Stimulated activated CD8-positive, alpha-beta memory T cell treated with anti-CD3 and anti-CD28 coated beads, Interleukin-15, amount 100 ng/mL, for 4 hours (primary cell): Measurements from ENCODE around the gene RPL18.

ENCODE experiments used
- DNase-seq, 2 donors: peaks; one replicate each; pipeline ENCODE4 v3.0.0-alpha.2; 2020; ENCODE audit warnings: low read depth in 2 of 2

RPL18 gene

DNA sequence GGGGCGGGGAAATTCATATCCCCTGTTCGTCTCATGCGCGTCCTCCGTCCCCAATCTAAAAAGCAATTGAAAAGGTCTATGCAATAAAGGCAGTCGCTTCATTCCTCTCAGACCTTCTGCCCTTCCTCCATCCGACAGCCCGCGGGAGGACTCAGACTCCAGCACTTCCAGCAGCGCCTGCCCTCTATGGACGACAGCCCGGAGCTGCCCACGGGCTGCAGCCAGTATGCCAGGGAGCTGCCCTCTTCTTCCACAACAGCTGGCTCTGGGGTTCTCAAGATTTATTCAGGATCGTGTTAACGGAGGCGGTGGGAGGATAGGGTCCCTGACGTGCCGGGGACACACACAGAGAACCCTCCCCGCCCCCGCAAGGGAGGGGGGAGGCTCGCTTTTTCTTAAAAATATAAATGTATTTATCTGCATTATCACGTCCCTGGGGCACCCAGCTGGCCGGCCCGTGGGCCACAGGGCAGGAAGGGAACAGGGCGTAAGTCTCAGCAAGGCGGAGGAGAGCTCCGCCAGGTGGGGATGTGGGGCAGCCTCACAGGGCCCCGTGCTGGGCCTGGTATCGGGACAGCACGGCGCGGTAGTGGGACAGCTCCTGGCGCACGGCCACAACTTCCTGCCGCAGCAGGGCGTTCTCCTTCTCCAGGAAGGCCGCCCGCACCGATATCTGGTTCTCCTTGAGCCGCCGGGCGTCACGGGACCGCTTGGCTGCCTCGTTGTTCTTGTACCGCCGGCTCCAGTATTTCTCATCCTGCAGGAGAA lies 11.5 kb upstream of the RPL18 start:
- no peak for DNase-seq

DNA sequence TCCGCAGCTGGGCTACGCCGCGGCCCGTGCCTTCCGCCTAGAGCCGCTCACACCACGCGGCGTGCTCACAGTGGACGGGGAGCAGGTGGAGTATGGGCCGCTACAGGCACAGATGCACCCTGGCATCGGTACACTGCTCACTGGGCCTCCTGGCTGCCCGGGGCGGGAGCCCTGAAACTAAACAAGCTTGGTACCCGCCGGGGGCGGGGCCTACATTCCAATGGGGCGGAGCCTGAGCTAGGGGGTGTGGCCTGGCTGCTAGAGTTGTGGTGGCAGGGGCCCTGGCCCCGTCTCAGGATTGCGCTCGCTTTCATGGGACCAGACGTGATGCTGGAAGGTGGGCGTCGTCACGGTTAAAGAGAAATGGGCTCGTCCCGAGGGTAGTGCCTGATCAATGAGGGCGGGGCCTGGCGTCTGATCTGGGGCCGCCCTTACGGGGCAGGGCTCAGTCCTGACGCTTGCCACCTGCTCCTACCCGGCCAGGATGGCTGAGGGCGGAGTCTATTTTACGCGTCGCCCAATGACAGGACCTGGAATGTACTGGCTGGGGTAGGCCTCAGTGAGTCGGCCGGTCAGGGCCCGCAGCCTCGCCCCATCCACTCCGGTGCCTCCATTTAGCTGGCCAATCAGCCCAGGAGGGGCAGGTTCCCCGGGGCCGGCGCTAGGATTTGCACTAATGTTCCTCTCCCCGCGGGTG lies 10.8 kb upstream of the RPL18 start:
- DNase-seq: no peak

DNA sequence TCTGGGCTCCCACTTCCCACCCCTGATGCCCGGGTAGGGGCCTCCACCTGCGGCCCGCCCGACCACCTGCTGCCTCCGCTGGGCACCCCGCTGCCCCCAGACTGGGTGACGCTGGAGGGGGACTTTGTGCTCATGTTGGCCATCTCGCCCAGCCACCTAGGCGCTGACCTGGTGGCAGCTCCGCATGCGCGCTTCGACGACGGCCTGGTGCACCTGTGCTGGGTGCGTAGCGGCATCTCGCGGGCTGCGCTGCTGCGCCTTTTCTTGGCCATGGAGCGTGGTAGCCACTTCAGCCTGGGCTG lies 10.3 kb upstream of the RPL18 start:
- DNase-seq: no peak

DNA sequence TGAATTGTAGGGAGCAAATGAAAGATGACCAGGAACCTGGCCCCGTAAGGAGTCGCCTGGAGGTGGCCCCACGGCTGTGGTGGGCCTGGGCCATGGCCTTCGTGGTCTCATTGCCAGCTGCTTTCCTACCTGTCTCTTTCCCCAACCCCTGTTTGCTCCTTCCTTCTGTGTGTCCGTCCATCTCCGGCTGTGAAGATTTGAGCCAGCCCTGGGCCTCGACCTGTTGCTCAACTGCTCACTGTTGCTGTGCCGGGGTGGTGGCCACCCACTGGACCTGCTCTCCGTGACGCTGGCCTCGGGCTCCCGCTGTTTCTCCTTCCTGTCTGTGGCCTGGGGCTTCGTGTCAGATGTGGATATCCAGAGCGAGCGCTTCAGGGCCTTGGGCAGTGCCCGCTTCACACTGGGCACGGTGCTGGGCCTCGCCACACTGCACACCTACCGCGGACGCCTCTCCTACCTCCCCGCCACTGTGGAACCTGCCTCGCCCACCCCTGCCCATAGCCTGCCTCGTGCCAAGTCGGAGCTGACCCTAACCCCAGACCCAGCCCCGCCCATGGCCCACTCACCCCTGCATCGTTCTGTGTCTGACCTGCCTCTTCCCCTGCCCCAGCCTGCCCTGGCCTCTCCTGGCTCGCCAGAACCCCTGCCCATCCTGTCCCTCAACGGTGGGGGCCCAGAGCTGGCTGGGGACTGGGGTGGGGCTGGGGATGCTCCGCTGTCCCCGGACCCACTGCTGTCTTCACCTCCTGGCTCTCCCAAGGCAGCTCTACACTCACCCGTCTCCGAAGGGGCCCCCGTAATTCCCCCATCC lies 9.7 kb upstream of the RPL18 start:
- no peak for DNase-seq

DNA sequence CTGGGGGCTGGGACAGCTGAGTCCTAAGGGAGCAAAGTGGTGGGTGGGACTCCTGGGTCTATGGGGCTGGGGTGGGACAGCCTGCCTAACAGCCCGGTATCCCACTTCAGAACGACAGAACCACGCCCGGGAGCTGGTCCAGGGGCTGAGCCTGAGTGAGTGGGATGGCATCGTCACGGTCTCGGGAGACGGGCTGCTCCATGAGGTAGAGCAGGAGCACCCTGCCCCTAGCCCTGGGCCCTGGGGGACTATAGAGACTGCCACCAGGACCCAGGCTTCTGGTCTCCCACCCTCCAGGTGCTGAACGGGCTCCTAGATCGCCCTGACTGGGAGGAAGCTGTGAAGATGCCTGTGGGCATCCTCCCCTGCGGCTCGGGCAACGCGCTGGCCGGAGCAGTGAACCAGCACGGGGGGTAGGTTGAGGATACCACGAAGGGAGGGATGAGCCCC lies 8.9 kb upstream of the RPL18 start:
- no peak for DNase-seq

DNA sequence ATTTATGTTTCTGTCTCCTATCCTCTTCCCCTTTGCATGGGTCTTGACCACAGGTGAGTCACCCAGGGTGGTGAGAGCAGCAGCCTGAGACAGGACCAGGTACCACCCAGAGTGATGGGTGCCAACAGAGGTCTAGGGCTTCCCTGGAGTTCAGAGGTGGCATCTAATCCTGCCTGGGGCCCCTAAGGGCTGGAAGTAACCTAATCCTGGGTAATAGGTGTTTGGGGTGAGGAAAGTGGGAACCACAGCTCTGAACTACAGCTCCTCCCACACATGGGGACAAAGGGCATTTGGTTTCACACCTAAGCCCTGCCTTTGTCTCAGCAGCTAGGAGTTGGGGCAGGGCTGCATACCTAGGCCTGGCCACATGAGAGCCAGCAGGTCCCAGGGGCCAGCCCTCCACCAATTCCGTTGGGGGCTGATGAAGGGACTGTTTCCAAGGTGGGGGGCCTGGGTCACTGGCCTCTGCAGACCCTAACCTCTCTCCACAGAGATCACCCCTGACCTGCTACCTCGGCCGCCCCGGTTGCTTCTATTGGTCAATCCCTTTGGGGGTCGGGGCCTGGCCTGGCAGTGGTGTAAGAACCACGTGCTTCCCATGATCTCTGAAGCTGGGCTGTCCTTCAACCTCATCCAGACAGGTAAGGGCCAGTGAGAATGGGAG lies 8.4 kb upstream of the RPL18 start:
- DNase-seq: no peak

DNA sequence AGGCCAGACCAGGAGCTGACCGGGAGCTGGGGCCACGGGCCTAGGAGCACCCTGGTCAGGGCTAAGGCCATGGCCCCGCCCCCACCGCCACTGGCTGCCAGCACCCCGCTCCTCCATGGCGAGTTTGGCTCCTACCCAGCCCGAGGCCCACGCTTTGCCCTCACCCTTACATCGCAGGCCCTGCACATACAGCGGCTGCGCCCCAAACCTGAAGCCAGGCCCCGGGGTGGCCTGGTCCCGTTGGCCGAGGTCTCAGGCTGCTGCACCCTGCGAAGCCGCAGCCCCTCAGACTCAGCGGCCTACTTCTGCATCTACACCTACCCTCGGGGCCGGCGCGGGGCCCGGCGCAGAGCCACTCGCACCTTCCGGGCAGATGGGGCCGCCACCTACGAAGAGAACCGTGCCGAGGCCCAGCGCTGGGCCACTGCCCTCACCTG lies 6.9 kb upstream of the RPL18 start:
- DNase-seq: no peak

DNA sequence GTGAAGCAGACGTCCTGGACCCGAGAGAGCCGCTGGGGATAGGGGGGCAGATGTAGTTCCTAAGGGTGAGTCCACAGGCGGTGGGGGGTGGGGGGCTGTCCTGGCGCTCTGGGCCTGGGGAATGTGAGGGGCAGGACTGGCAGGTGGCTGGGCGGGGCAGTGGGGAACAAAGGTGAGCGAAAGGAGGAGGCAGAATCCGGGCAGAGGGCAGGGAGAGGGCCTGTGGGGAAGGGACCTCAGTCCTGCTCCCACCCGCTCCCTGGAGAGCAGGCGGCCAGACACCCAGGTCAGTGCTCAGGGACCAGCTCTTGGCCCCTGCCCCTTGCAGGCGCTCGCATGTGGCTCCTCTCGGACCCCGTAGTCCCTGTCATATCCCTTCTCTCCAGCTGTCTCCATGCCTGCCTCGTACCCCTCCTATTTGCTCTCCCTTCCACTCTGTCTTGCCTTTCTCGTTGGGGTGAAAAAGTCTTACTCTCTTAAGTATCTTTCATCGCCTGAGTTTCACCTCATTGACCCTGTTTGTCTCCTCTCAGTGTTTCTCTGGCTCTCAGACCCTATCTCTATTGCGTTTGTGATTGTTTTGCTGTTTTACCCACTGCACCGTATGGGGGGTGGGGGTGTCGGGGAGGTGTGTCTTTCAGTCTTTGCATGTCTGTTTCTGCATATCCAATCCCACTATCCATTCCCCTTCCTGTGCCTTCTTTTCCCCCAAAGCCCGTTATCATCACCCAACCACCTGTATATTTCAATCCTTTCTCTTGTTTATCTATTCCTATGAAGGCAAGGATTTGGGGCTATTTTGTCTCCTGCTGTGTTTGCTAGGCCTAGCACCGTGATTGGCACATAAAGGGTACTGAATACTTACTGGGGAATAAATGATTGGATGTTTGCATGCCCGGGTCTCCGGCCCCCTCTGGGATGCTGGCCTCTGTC lies 6.1 kb upstream of the RPL18 start:
- no peak for DNase-seq

DNA sequence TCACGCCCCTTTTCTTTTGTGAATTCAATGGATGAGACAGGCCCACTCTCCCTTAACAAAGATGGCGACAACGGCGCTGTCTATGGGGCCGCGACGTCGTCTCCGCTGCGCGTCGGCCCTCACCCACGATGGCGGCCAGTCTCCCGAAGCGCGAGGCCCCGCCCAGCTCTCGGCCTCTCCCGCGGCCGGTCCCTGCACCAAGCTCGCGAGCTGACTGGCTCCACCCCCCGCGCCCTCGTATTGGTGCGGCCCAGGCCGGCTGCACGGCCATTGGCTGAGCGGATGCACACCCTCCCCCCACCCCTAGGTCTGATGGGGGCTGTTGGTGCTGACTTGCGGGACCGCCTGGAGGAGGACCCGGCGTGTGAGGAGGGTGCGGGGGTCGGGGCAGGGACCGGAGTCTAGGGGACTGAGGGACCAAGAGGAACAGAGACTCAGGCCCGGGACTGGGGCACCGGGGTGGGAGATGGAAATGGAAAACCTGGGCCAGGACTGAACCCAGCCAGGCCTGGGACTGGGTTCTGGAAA lies 5.2 kb upstream of the RPL18 start:
- DNase-seq: peak; percentile 90 to 94

DNA sequence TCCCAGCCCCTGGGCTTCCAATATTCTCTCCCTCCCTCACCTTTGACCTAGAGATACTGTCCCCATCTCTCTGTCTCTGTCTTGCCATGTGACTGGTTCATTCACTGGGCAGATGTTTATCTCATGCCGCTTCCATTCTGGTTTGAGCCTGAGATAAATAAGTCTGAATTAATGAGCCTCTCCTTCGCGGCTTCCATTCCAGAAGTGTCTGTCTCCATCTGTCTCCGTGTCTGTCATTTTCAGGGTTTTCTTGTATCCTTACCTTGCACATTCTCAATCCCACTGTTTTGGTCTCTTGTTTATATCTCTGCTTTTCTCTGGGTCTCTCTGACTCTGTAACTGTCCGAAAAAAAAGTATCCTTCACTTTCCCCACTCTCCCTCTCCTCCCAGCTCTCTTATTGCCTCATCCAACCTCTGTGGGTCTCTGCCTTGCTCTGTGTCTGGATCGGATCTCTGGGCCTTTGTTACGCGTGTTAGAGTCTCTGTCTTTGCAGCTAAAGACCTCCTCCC lies 4.6 kb upstream of the RPL18 start:
- no peak for DNase-seq

DNA sequence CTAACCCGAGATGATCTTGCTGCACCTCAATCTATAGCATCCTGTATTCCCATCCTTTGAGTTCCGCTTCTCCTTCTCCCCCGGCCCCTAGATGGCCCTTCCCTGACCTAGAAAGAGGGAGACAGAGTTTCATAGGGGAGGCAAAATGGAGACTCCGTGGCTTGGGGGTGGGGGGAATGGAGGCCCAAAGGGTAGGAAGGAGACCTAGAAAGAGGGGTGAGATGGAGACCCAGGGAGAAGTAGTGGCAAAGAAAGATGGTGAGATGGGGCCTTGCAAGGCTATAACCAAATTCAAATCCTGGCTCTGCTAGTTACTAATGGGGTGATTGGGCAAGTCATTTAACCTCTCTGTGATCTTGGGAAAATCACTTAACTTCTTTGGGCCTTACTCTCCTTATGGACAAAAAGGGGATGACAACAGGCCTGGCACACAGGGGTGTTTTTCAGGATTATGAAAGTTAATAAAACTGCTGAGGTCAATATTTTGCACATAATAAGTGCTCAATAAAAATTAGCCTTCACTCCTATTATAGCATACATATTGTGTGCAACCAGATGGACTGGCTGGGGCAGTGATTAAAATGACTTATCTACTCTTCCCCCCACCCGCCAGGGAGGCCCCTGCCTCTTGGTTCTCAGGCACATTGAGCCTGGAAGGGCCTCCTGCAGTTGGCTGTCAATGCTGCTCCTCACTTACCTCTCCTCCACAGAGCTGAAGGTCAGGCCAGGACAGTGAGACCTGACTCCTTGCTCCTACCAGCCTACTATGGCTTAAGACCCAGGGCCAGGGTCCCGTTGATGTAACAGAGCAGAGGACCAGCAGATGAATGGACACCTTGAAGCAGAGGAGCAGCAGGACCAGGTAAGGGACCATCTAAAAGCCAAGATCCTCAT lies 961 bp upstream of the RPL18 start:
- DNase-seq: no peak

DNA sequence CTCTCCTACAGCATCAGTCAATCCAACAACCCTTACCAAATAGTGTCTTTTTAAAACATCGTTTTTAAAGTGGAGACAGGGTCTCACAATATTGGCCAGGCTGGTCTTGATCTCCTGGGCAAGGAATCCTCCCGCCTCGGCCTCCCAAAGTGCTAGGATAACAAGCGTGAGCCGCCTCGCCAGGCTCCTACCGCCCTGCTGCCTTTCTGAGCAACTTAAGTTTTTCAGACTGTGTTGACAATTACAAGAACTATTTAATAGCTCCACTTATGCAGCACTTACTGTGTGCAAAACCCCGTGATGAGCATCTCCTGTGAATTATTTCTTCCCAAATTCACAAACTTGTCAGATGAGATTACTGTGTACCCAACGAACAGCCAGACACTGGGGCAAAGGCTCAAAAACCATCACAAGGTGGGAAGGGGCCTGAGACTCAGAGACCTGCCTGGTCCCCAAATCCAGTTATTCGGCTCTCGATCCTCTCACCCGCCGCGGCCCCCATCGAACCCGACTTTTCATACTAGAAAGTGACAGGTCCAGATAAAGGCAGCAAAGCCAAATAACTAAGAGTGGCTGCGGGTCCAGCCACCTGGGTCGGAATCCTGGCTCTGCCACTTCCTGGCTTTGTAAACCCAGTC lies 581 bp downstream of the RPL18 start:
- DNase-seq: no peak

DNA sequence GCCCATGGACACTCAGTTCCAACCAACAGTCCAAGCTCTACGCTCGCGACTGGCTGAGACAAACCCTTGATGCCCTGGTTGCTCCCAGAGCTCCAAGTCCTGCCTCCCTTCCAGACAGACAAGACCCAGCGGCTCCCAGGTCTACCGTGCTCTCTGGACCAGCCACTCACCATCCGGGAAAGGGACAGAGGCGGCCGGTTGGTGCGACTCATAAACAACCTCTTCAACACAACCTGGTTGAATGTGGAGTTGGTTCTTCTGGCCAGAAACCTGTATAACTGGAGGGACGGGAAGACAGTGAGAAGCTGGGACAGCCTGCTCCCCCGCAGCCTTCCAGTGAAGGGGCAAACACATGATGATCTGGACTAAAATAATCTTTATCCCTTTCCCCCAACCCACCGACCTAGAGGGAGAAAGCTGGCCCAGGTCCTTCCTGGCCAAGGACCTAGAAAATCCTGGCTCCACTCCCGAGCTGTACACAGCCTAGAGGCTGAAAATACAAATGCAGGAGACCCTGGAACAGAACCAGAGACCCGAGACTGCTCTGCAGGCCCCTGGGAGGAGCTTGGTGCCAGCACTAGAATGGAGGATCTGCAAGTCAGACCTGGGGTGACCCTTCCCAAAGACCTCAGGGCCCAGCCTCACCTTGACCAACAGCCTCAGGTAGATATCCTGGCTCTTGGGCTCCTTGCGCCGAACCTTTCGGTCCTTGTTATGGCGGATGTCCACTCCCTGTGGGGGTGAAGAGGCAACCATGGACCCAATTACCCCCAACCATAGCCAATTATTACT lies 1.6 kb downstream of the RPL18 start:
- DNase-seq: no peak

DNA sequence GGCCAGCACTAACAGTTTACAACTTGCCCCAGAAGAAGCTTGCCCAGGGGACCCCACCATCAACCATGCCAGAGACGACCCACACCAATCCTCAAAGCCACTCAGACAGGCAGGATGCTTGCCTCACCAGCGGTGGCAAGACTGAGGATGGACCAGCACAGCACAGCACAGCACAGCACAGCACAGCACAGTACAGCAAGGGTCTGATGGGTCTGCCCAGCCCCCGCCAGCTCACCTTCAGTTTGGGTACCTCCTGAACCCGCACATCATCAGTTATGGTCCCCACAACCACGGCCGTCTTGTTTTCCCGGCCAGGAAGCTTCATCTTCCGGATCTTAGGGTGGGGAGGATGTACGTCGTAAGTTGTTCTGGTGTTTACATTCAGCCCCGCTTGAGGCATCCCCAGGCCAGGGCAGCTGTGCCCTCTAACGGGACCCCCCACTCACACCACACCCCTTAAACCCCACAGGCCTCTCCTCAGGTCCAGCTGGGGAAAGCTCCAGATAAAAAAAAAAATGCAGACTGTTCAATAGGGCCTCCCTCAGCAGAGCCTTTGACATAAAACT lies 2.4 kb downstream of the RPL18 start:
- DNase-seq: no peak

DNA sequence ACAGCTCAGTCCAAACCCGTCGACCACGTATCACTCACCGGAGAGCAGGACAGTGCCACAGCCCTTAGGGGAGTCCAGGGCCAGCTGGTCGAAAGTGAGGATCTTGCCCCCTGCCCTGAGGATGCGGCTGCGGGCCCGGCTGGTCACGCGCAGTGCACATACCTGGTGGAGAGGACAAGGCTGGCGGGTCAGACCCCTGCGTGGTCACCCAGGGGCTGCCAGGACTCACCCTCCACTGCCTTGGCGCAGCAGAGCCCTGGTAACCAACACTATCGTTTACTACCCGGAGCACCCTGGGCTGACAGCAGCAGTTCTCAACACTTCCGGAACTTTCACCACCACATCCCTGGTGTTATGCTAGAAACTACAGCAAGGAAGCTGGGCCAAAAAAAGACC lies 2.9 kb downstream of the RPL18 start:
- no peak for DNase-seq

DNA sequence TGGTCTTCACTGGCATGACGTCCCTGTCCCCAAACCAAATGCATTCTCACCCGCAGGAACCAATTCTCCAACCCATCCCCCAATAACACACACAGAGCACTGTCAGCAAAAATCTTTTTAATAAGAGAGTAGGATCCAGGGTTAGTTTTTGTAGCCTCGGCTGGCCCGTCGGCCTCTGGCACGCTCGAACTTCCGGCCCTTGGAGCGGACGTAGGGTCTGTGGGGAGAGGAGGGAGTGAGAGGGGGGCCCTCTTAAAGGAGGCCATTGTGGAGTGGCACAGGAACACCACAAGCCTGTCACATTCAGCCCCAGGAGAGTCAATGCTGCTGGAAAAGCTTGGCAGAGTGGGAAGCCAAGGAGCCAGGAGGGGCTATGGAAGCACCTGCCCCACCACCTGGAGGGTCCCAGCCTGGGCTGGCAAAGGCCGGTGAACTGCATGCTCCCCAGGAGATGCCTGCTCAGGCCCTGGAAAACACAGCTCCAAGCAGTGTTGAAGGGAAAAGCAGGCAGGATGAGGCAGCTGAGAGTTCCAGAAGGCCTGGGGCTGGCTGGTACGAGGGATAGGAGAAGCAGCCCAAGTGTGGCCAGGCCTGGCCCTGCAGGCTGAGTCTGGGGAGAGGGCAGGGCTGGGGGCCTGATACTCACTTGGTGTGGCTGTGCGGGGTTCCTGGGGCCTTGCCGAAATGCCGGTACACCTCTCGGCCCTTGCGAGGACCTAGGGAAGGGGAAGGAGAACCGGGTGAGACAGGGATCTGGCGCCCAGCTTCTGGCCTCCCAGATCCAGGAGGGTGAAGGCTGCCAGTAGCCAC lies 3.5 kb downstream of the RPL18 start:
- DNase-seq: no peak
